ENCODE measurements around the gene FBN2. TPM values are rescaled to one million over a fixed set of nuclear protein-coding genes. Genes with fewer than 3 reads are reported as not detected.

Gene FBN2
- total and polyA plus RNA-seq, 2 experiments from 2014 or later = 41.0 to 143 TPM

GRCh38 chr5:128528637-128529255 lies 9.3 kb downstream of the FBN2 start:
- 72% methylated on average over 5 of the region's 5 CpGs for WGBS (ENCODE audit: low lambda C conversion rate, missing lambda C conversion rate)
- H3K4me1 ChIP-seq (ENCODE audit: insufficient read depth) = no peaks in the 10 kb centered on the region

GRCh38 chr5:128528126-128528525 lies 9.9 kb downstream of the FBN2 start:
- no peaks in the 10 kb centered on the region for H3K9me3 ChIP-seq (ENCODE audit: low read depth)
- TF ChIP-seq EZH2phosphoT487 (IDR thresholded peaks at IDR 0.05; ENCODE audit: low read depth, severe bottlenecking, unreplicated experiment) = no peak
- TF ChIP-seq EZH2 (IDR thresholded peaks at IDR 0.05; ENCODE audit: borderline replicate concordance) = no peak
- TF ChIP-seq CTCF (IDR thresholded peaks at IDR 0.05; ENCODE audit: poor library complexity) = no peak
- H3K27me3 ChIP-seq = no peaks in the 10 kb centered on the region
- no peaks in the 10 kb centered on the region for H3K9me2 ChIP-seq (replicated peaks; ENCODE audit: insufficient read depth)
- no peak overlapping the region for H3K4me2 ChIP-seq
- WGBS (ENCODE audit: low lambda C conversion rate, missing lambda C conversion rate) = 33% methylated on average over 2 of the region's 2 CpGs
- no peaks in the 10 kb centered on the region for H4K20me1 ChIP-seq (ENCODE audit: insufficient read depth, poor library complexity, severe bottlenecking)
- no peak overlapping the region for H3K27ac ChIP-seq
- no peaks in the 10 kb centered on the region for H3K4me1 ChIP-seq (ENCODE audit: insufficient read depth)
- peaks cover 11% of the 10 kb centered on the region for H3K79me2 ChIP-seq
- H3K36me3 ChIP-seq (replicated peaks; ENCODE audit: insufficient read depth, low read depth) = peaks cover 4% of the 10 kb centered on the region
- no peak overlapping the region for H3K4me3 ChIP-seq
- no peak overlapping the region for H2AFZ ChIP-seq
- no peak for DNase-seq (ENCODE audit: low spot score)

More at GRCh38 chr5:128528637-128529255, 9.3 kb downstream of the FBN2 start:
- Histone ChIP-seq H3K27ac (no peak overlapping the region), H3K9me3 (ENCODE audit: low read depth) (no peaks in the 10 kb centered on the region), H4K20me1 (ENCODE audit: insufficient read depth, poor library complexity, severe bottlenecking) (no peaks in the 10 kb centered on the region), H3K27me3 (no peaks in the 10 kb centered on the region), H3K4me2 (no peak overlapping the region), H3K79me2 (peaks cover 17% of the 10 kb centered on the region), H2AFZ (no peak overlapping the region), H3K36me3 (replicated peaks; ENCODE audit: insufficient read depth, low read depth) (peaks cover 4% of the 10 kb centered on the region), H3K9me2 (replicated peaks; ENCODE audit: insufficient read depth) (no peaks in the 10 kb centered on the region), H3K4me3 (no peak overlapping the region)
- TF ChIP-seq EZH2phosphoT487 (IDR thresholded peaks at IDR 0.05; ENCODE audit: low read depth, severe bottlenecking, unreplicated experiment) = no peak
- no peak for TF ChIP-seq EZH2 (IDR thresholded peaks at IDR 0.05; ENCODE audit: borderline replicate concordance)
- no peak for TF ChIP-seq CTCF (IDR thresholded peaks at IDR 0.05; ENCODE audit: poor library complexity)
- DNase-seq (ENCODE audit: low spot score) = no peak

GRCh38 chr5:128527077-128527476 lies 11.0 kb downstream of the FBN2 start:
- H3K79me2 ChIP-seq = peaks cover 7% of the 10 kb centered on the region
- no peaks in the 10 kb centered on the region for H3K4me1 ChIP-seq (ENCODE audit: insufficient read depth)
- no peak overlapping the region for H3K27ac ChIP-seq
- TF ChIP-seq CTCF (IDR thresholded peaks at IDR 0.05; ENCODE audit: poor library complexity) (no peak), EZH2phosphoT487 (IDR thresholded peaks at IDR 0.05; ENCODE audit: low read depth, severe bottlenecking, unreplicated experiment) (no peak), EZH2 (IDR thresholded peaks at IDR 0.05; ENCODE audit: borderline replicate concordance) (no peak)
- no peaks in the 10 kb centered on the region for H3K27me3 ChIP-seq
- no peak overlapping the region for H2AFZ ChIP-seq
- no peaks in the 10 kb centered on the region for H3K9me2 ChIP-seq (replicated peaks; ENCODE audit: insufficient read depth)
- H3K4me3 ChIP-seq = no peak overlapping the region
- no peak overlapping the region for H3K4me2 ChIP-seq
- H4K20me1 ChIP-seq (ENCODE audit: insufficient read depth, poor library complexity, severe bottlenecking) = no peaks in the 10 kb centered on the region
- no peaks in the 10 kb centered on the region for H3K9me3 ChIP-seq (ENCODE audit: low read depth)
- peaks cover 4% of the 10 kb centered on the region for H3K36me3 ChIP-seq (replicated peaks; ENCODE audit: insufficient read depth, low read depth)
- no peak for DNase-seq (ENCODE audit: low spot score)
